GM06990 (cell line): ENCODE results near the gene RBPJL.

Experiments
- DNase-seq: peaks from one replicate; pipeline ENCODE4 v3.0.0-alpha.2; 2011; ENCODE audit not compliant: insufficient read length; ENCODE audit errors: extremely low read depth
- H3K27me3 ChIP-seq: replicated peaks from 2 replicates; pipeline ENCODE4 v1.6.0; 2011; ENCODE audit warnings: low read length; ENCODE audit not compliant: control insufficient read depth, insufficient read depth
- H3K36me3 ChIP-seq: 2 replicates; pipeline ENCODE4 v1.5.1; 2011; ENCODE audit warnings: low read length; ENCODE audit not compliant: control insufficient read depth, insufficient read depth
- H3K4me3 ChIP-seq: replicated peaks from 2 replicates; pipeline ENCODE4 v1.5.1; 2011; ENCODE audit warnings: low read depth, mild to moderate bottlenecking, control low read depth, low read length
- TF ChIP-seq, protein P1 (sequence below): IDR thresholded peaks from 2 replicates; pipeline ENCODE4 v1.5.1; 2011; ENCODE audit warnings: low read length, control low read depth, mild to moderate bottlenecking, inconsistent platforms; ENCODE audit not compliant: insufficient read depth, poor library complexity, severe bottlenecking

The RBPJL gene

DNA sequence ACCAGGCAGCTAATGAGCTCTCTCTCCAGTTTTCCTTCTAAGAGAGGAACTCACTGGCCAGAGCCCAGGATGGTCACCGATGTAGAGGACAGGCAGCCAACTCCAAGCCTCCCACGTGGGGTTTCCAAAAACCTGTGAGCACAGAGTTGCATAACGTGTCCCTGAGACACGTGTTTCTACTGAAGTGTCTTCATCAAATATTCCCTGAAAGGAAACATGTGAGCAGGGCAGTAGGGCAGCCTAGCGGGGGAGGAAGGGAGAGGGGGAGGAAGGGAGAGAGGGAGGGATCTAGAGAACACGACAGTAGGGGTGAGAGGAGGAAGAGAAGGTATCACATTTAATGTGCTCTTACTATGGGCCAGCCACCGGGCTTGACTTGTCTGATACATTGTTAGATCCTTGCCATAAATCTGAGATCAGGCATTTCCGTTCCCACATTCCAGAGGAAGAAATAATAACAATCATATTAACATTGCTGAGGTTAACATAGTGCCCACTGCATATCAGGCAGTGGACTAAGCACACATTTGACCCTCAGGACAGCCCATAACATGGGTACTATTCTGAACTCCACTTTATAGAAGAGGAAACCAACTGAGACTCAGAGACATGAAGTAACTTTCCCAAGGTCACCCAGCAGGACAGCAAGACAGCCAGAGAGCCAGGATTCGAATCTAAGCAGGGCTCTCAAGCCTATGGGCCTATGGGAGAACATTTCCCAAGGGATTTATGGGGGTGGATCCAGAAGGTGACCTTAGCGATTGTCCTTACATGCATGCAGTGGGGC is 51.8 kb downstream of the RBPJL start:
- H3K4me3 ChIP-seq: no peak overlapping the region
- no peak for DNase-seq
- H3K27me3 ChIP-seq: no peaks in the 10 kb centered on the region
- no peaks in the 10 kb centered on the region for H3K36me3 ChIP-seq
- TF ChIP-seq, protein P1, sequence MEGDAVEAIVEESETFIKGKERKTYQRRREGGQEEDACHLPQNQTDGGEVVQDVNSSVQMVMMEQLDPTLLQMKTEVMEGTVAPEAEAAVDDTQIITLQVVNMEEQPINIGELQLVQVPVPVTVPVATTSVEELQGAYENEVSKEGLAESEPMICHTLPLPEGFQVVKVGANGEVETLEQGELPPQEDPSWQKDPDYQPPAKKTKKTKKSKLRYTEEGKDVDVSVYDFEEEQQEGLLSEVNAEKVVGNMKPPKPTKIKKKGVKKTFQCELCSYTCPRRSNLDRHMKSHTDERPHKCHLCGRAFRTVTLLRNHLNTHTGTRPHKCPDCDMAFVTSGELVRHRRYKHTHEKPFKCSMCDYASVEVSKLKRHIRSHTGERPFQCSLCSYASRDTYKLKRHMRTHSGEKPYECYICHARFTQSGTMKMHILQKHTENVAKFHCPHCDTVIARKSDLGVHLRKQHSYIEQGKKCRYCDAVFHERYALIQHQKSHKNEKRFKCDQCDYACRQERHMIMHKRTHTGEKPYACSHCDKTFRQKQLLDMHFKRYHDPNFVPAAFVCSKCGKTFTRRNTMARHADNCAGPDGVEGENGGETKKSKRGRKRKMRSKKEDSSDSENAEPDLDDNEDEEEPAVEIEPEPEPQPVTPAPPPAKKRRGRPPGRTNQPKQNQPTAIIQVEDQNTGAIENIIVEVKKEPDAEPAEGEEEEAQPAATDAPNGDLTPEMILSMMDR: no peak

DNA sequence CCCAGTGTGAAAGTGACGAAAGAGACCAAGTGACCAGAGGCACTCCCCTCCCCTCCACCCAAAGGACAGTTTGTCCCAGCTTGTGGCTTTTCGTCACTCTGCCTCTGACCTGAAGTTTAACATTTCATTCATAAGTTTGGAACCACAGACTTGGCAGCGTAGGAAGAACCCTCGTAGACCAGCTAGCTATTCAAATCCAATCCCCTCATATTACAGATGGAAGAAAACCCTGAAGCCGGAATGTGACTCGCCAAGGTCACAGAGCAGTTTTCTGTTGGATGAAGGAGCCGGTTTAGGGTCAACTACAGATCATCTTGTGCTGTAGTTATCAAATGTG is 52.4 kb downstream of the RBPJL start:
- TF ChIP-seq, protein P1: no peak
- no peaks in the 10 kb centered on the region for H3K36me3 ChIP-seq
- DNase-seq: no peak
- no peaks in the 10 kb centered on the region for H3K27me3 ChIP-seq
- H3K4me3 ChIP-seq: no peak overlapping the region

DNA sequence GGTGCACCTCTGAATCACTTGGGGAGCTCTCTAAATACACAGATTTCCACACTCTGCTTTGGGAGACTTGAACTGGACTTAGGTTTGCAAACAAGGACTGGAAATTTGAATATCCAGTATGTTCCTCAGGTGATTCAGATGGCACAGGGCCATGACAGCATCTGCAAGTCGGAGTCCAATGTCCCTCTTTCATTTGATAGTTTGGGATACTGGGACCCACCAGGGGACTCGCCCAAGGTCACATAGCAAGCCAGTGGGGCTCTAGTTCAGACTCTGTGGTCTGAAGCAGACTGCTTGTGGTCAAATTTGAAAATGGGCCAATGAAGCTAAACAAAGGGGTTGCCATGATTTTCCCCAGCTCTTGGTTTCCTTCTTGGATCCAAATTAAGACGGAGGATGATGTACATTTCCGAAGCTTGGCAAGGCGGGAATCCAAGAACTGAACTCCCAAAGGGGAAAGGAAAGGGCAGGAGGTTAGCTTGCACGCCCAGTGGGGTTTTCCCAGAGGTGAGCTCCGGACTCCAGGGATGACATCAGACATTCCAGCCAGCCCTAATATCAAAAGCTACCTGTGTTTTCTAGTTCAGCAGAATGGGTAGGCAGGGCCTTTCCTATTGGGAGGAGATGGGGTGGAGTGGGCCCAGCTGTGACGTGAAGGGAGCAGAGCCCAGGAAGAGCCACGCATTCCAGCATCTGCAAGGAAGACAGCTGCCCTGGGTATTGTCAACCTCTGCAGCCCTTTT is 52.9 kb downstream of the RBPJL start:
- H3K36me3 ChIP-seq: no peaks in the 10 kb centered on the region
- TF ChIP-seq, protein P1: no peak
- no peak for DNase-seq
- no peak overlapping the region for H3K4me3 ChIP-seq
- no peaks in the 10 kb centered on the region for H3K27me3 ChIP-seq

DNA sequence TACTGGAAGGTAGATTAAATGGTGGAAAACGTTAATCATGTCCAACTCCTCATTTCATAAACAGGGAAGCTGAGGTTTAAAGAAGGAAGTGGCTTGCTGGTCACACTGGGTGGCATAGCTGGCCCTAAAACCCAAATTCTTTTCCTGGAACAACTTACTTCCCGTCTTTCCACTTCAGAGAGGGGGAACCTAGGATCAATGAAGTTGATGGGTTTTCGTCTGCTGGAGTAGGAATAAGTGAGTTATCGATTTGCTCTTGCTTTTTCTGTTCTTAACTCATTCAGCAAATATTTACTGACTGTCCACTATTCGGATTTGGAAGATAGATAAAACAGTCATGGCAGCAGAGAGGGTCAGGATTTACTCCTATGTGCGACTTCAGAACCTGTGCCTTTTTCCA is 55.2 kb downstream of the RBPJL start:
- TF ChIP-seq, protein P1: no peak
- H3K27me3 ChIP-seq: no peaks in the 10 kb centered on the region
- no peak for DNase-seq
- peaks cover 4% of the 10 kb centered on the region; the same call in 1 of the 2 replicates for H3K36me3 ChIP-seq
- no peak overlapping the region for H3K4me3 ChIP-seq

DNA sequence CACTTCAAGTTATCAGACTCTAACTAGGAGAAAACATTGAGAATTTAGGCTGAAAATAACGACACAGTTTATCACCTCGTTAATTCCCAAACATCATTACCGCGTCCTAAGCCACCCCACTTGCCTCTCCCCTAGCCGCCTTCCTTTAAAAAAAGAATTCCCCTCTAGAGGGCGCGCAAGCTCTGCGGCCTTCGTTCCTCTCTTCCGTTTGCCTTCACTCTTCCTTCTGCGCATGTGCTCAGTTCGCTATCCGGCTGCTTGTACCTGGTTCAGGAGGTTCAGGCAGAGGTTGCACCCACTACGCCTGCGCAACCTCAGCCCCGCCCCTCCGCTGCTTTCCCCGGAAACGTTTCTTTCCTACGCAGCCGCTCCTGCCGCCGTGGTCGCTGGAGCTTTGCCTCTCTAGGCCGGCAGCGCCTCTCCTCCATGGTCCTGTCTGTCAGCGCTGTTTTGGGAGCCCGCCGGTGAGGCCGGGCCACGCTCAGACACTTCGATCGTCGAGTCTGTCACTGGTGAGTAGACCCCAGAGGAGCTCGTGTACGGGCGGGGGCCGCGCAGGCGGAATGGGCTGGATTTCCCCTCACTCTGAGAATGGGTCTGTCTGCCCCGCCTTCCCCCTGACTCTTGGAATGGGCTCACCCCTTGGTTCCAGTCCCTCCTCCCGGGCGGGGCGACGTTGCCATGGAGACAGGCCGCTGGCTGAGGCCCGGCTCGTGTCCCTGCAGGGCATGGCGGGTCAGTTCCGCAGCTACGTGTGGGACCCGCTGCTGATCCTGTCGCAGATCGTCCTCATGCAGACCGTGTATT is 56.4 kb downstream of the RBPJL start, which contains the start of gene SYS1:
Gene SYS1 (plus strand): TSS at position 353 of the 807 bp plus-strand sequence. CDS start 376 bp downstream, at position 729.
- H3K36me3 ChIP-seq: peaks cover 12% of the 10 kb centered on the region
- peak within 1 kb of the TSS; percentile 89 for H3K4me3 ChIP-seq
- DNase-seq: peak; percentile 96
- TF ChIP-seq, protein P1: peak; percentile 82
- no peaks in the 10 kb centered on the region for H3K27me3 ChIP-seq
